SK-N-SH (cell line): ENCODE results near the gene SIDT2. TPM values are rescaled to one million over a fixed set of nuclear protein-coding genes. Genes with fewer than 3 reads are reported as not detected.

Experiments used
- CTCF ChIA-PET: fragments of 300-600, 350-600 bp; formaldehyde crosslinking; extraction: SDS; loops from one replicate; lab custom pipeline; 2021; lab: Yijun Ruan, JAX
- POLR2A ChIA-PET: fragments of 350-600 bp; sonication (Branson Sonifier 250); formaldehyde crosslinking; extraction: SDS; loops from one replicate; lab custom pipeline; 2020; ENCODE audit warnings: antibody characterized with exemption, inconsistent platforms; lab: Yijun Ruan, JAX
- DNase-seq: peaks from one replicate; pipeline ENCODE4 v3.0.0; 2012
- H2AFZ ChIP-seq: fragments of 200-600 bp; sonication (generic); 2 replicates; pipeline ENCODE4 v1.8.1; 2016; ENCODE audit warnings: antibody characterized with exemption, mild to moderate bottlenecking, low read depth
- H3F3A ChIP-seq: fragments of 200-600 bp; sonication (generic); replicated peaks from 2 replicates; pipeline ENCODE3; 2016; ENCODE audit warnings: antibody characterized with exemption, mild to moderate bottlenecking; ENCODE audit not compliant: insufficient read depth
- H3K27ac ChIP-seq, 2 experiments: fragments of 200-500 bp in 1 of 2; fragments of 200-600 bp in 1 of 2; sonication (Bioruptor generic) in 1 of 2; sonication (generic), shearing (Covaris generic) in 1 of 2; 2 replicates each; pipeline versions ENCODE4 v1.5.1 to v1.6.1; 2014 to 2016; ENCODE audit warnings: low read depth in 2 of 2, inconsistent platforms in 1 of 2, low read length in 1 of 2, mild to moderate bottlenecking in 1 of 2, mixed read lengths in 1 of 2
- H3K27me3 ChIP-seq: fragments of 200-600 bp; sonication (generic), shearing (Covaris generic); 2 replicates; pipeline ENCODE4 v1.6.1; 2016; ENCODE audit warnings: mixed run types; ENCODE audit not compliant: insufficient read depth
- H3K36me3 ChIP-seq, 2 experiments: fragments of 200-500 bp in 1 of 2; fragments of 200-600 bp in 1 of 2; sonication (Bioruptor generic) in 1 of 2; sonication (generic) in 1 of 2; replicated peaks in 1 of 2; 2 replicates each; pipeline versions ENCODE3 to v1.5.1; 2014 to 2016; ENCODE audit warnings: low read length in 1 of 2, mild to moderate bottlenecking in 1 of 2; ENCODE audit not compliant: insufficient read depth in 2 of 2, control insufficient read depth in 1 of 2
- H3K4me1 ChIP-seq, 2 experiments: fragments of 200-500 bp in 1 of 2; fragments of 200-600 bp in 1 of 2; sonication (Bioruptor generic) in 1 of 2; sonication (generic), shearing (Covaris generic) in 1 of 2; 2 replicates each; pipeline versions ENCODE4 v1.5.1 to v1.6.1; 2014 to 2016; ENCODE audit warnings: low read depth in 1 of 2, low read length in 1 of 2, mixed run types in 1 of 2; ENCODE audit not compliant: insufficient read depth in 2 of 2, control insufficient read depth in 1 of 2
- H3K4me2 ChIP-seq: fragments of 200-600 bp; sonication (generic), shearing (Covaris generic); 2 replicates; pipeline ENCODE4 v1.6.1; 2017; ENCODE audit warnings: mixed run types
- H3K4me3 ChIP-seq, 2 experiments: fragments of 200-500 bp in 1 of 2; fragments of 200-600 bp in 1 of 2; sonication (Bioruptor generic) in 1 of 2; sonication (generic), shearing (Covaris generic) in 1 of 2; 2 replicates each; pipeline versions ENCODE4 v1.5.1 to v1.8.1; 2014 to 2016; ENCODE audit warnings: low read depth in 2 of 2, inconsistent platforms in 1 of 2, low read length in 1 of 2, mild to moderate bottlenecking in 1 of 2, mixed read lengths in 1 of 2, moderate library complexity in 1 of 2
- H3K79me2 ChIP-seq: fragments of 200-600 bp; sonication (generic); 2 replicates; pipeline ENCODE4 v1.8.1; 2017; ENCODE audit warnings: mild to moderate bottlenecking; ENCODE audit not compliant: insufficient read depth
- H3K9ac ChIP-seq: fragments of 200-600 bp; sonication (generic); 2 replicates; pipeline ENCODE4 v1.6.1; 2017; ENCODE audit warnings: mixed run types
- H3K9me2 ChIP-seq: fragments of 200-600 bp; sonication (generic); 2 replicates; pipeline ENCODE4 v1.6.1; 2017; ENCODE audit warnings: mixed run types
- H3K9me3 ChIP-seq: fragments of 200-600 bp; sonication (generic); 2 replicates; pipeline ENCODE4 v1.6.1; 2017; ENCODE audit warnings: mixed run types, mild to moderate bottlenecking, moderate library complexity
- H4K20me1 ChIP-seq: fragments of 200-600 bp; sonication (generic); 2 replicates; pipeline ENCODE4 v1.6.1; 2017; ENCODE audit warnings: mild to moderate bottlenecking, mixed run types; ENCODE audit not compliant: insufficient read depth
- EP300 ChIP-seq, 2 experiments: IDR thresholded peaks; 2 replicates each; pipeline versions ENCODE4 v1.4.0 to v1.6.1; 2012; ENCODE audit warnings: borderline replicate concordance in 1 of 2, low read depth in 1 of 2, low read length in 1 of 2
- FOSL2 ChIP-seq: IDR thresholded peaks from 2 replicates; pipeline ENCODE4 v1.4.0; 2012; ENCODE audit warnings: low read depth, mild to moderate bottlenecking, moderate library complexity, borderline replicate concordance
- GATA2 ChIP-seq: sonication (generic); formaldehyde crosslinking; IDR thresholded peaks from 2 replicates; pipeline ENCODE4 v1.5.0; 2020; ENCODE audit warnings: mild to moderate bottlenecking, missing genetic modification reagents
- SIN3A ChIP-seq: IDR thresholded peaks from 2 replicates; pipeline ENCODE4 v1.6.1; 2012; ENCODE audit warnings: low read depth, mild to moderate bottlenecking, low read length, moderate library complexity, borderline replicate concordance
- SMC3 ChIP-seq: IDR thresholded peaks from 2 replicates; pipeline ENCODE4 v1.6.1; 2012; ENCODE audit warnings: low read depth, low read length, improper control_type of control experiment
- TEAD4 ChIP-seq: IDR thresholded peaks from 2 replicates; pipeline ENCODE4 v1.4.0; 2012; ENCODE audit warnings: mild to moderate bottlenecking, borderline replicate concordance; ENCODE audit not compliant: insufficient read depth
- WGBS: methylation state at CpG from one replicate; pipeline ENCODE4 v1.1.6; 2017; ENCODE audit warnings: low lambda C conversion rate; 5-methylcytosine and 5-hydroxymethylcytosine counted together
- polyA plus RNA-seq, 3 experiments: library from polyadenylated mRNA; depleted of rRNA; stranded (reverse); fragments of >200 nt; gene quantifications; 2 replicates each; pipeline ENCODE4 v1.2.3, GENCODE V29; 2012
- TF ChIP-seq, protein P1 (sequence below): fragments of 150-350 bp; IDR thresholded peaks from 2 replicates; pipeline ENCODE4 v1.6.1; 2016; ENCODE audit warnings: mild to moderate bottlenecking, low read depth, low read length

SIDT2 gene
- polyA plus RNA-seq, 1 of the 3 experiments (the other 2 are of a cell fraction), result 17.5 TPM

DNA sequence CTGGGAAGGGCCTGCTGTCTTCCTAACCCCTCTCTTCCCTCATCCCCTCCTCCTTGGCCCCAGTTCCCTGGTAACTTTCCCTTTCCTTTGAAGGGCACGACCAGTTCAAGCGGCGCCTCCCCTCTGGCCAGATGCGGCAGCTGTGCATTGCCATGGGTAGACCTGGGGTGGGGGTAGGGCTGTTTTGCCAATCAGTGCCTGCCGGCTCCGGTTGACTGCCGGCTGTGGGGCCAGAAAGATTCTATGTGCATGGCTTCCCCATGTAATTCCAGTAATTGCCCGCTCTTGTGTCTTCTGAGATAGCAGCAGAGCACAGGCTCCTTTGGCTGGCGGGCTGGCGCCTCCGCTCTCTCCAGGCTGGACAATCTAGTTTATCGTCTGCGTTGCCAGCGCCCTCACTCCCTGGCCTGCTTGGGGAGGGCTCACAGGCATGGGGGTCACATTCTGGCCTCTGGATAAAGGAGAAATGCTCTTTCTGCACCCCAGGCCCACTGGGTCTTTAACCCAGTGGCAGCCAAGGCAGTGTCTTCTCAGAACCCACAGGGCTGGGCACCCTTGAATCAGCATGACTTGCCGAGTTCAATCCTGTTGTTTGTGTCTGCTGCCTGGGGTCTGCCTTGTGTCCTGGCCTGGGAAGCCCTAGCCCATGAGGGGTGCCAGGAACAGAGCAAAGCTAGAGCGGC lies 9.4 kb downstream of the SIDT2 start:
- WGBS, result 92% methylated on average over 16 of the region's 16 CpGs
- Histone ChIP-seq H3K9me2 (no peaks in the 10 kb centered on the region), H3K79me2 (no peaks in the 10 kb centered on the region), H3K27ac (no peak overlapping the region), H3K4me1 (no peaks in the 10 kb centered on the region), H2AFZ (no peak overlapping the region), H4K20me1 (no peaks in the 10 kb centered on the region), H3F3A (no peaks in the 10 kb centered on the region), H3K9ac (no peak overlapping the region), H3K9me3 (no peaks in the 10 kb centered on the region), H3K27me3 (no peaks in the 10 kb centered on the region), H3K4me3 (no peak overlapping the region), H3K36me3 (peaks cover 4 to 16% of the 10 kb centered on the region in 2 experiments), H3K4me2 (no peak overlapping the region)
- peak; percentile 23 for DNase-seq
- no peak for TF ChIP-seq TEAD4
- TF ChIP-seq SIN3A, result no peak
- no peak for TF ChIP-seq EP300 (IDR thresholded peaks at IDR 0.05; ENCODE audit: borderline replicate concordance in 1 of 2, low read depth in 1 of 2, low read length in 1 of 2)
- TF ChIP-seq, protein P1, sequence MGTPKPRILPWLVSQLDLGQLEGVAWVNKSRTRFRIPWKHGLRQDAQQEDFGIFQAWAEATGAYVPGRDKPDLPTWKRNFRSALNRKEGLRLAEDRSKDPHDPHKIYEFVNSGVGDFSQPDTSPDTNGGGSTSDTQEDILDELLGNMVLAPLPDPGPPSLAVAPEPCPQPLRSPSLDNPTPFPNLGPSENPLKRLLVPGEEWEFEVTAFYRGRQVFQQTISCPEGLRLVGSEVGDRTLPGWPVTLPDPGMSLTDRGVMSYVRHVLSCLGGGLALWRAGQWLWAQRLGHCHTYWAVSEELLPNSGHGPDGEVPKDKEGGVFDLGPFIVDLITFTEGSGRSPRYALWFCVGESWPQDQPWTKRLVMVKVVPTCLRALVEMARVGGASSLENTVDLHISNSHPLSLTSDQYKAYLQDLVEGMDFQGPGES, result no peak
- TF ChIP-seq SMC3, result no peak
- POLR2A ChIA-PET, result no interaction called here
- CTCF ChIA-PET, result interaction anchor here (0.7 kb wide), 1 partner anchor 39 kb away, joined by 3 read pairs; no protein-coding TSS in a partner anchor

DNA sequence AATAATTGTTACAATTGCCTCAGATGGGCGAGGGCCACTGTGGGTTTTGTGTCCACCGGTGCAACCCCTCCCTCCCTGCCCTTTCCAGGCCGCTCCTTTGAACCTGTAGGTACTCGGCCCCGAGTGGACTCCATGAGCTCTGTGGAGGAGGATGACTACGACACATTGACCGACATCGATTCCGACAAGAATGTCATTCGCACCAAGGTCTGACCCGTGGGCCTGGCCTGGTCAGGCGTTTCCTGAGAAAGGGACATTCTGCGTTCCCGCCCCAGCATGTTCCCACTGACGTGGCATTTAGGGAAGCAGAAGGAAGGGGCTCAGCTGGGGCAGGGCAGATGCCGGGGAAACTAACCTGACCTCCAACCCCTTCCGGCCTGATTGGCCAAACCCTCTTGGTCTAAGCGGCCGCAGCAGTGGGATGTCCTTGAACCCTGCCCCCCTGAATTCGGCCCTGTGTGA lies 10.1 kb downstream of the SIDT2 start:
- H3K4me3 ChIP-seq, result no peak overlapping the region
- no peaks in the 10 kb centered on the region for H3K9me3 ChIP-seq
- no peak overlapping the region for H3K9ac ChIP-seq
- H3K36me3 ChIP-seq, result peaks cover 0 to 19% of the 10 kb centered on the region in 2 experiments
- H3K27me3 ChIP-seq, result no peaks in the 10 kb centered on the region
- TF ChIP-seq GATA2, result no peak
- TF ChIP-seq FOSL2, result no peak
- TF ChIP-seq EP300 (IDR thresholded peaks at IDR 0.05; ENCODE audit: borderline replicate concordance in 1 of 2, low read depth in 1 of 2, low read length in 1 of 2), result no peak
- 88% methylated on average over 17 of the region's 20 CpGs for WGBS
- CTCF ChIA-PET, result no interaction called here
- DNase-seq, result peak; percentile 13
- H3K4me2 ChIP-seq, result no peak overlapping the region
- no peaks in the 10 kb centered on the region for H3F3A ChIP-seq
- H3K79me2 ChIP-seq, result no peaks in the 10 kb centered on the region
- POLR2A ChIA-PET, result no interaction called here
- no peaks in the 10 kb centered on the region for H4K20me1 ChIP-seq
- no peak overlapping the region for H2AFZ ChIP-seq
- H3K9me2 ChIP-seq, result no peaks in the 10 kb centered on the region
- no peaks in the 10 kb centered on the region for H3K4me1 ChIP-seq
- H3K27ac ChIP-seq, result no peak overlapping the region
